Trophoblast cell (in vitro differentiated cells and primary cell): Measurements from ENCODE around the gene CLASP1.

Experiments used
- DNase-seq, 2 donors: peaks; one replicate each; pipeline ENCODE4 v3.0.0-alpha.2; 2016
- H2AFZ ChIP-seq: 2 replicates; pipeline ENCODE4 v1.6.1; 2013; ENCODE audit warnings: low read length, moderate library complexity, mild to moderate bottlenecking; ENCODE audit not compliant: insufficient read depth, poor library complexity
- H2AK5ac ChIP-seq: 2 replicates; pipeline ENCODE4 v1.6.1; 2013; ENCODE audit warnings: mild to moderate bottlenecking, low read length
- H2BK120ac ChIP-seq: 2 replicates; pipeline ENCODE4 v1.6.1; 2013; ENCODE audit warnings: low read length, mild to moderate bottlenecking, moderate library complexity; ENCODE audit not compliant: insufficient read depth, poor library complexity
- H2BK12ac ChIP-seq: 2 replicates; pipeline ENCODE4 v1.6.1; 2013; ENCODE audit warnings: mild to moderate bottlenecking, low read length, moderate library complexity
- H2BK5ac ChIP-seq: 2 replicates; pipeline ENCODE4 v1.6.1; 2013; ENCODE audit warnings: low read length, low read depth, moderate library complexity, mild to moderate bottlenecking; ENCODE audit not compliant: poor library complexity
- H3K14ac ChIP-seq: 2 replicates; pipeline ENCODE4 v1.6.1; 2013; ENCODE audit warnings: mild to moderate bottlenecking, low read length
- H3K18ac ChIP-seq: 2 replicates; pipeline ENCODE4 v1.6.1; 2013; ENCODE audit warnings: mild to moderate bottlenecking, low read length
- H3K23ac ChIP-seq: 2 replicates; pipeline ENCODE4 v1.6.1; 2013; ENCODE audit warnings: low read length
- H3K27ac ChIP-seq: 2 replicates; pipeline ENCODE4 v1.5.1; 2013; ENCODE audit warnings: low read depth, mild to moderate bottlenecking, inconsistent platforms, low read length, moderate library complexity
- H3K27me3 ChIP-seq: 2 replicates; pipeline ENCODE4 v1.6.1; 2013; ENCODE audit warnings: inconsistent platforms, mild to moderate bottlenecking, low read length, moderate library complexity; ENCODE audit not compliant: insufficient read depth
- H3K36me3 ChIP-seq, 2 experiments: 1 replicate in 1 of 2; 2 replicates in 1 of 2; pipeline ENCODE4 v1.6.1; 2013; ENCODE audit warnings: low read length in 2 of 2, mild to moderate bottlenecking in 2 of 2, moderate library complexity in 1 of 2; ENCODE audit not compliant: insufficient read depth in 2 of 2, control insufficient read depth in 1 of 2
- H3K4ac ChIP-seq: 2 replicates; pipeline ENCODE4 v1.6.1; 2013; ENCODE audit warnings: low read depth, mild to moderate bottlenecking, low read length, moderate library complexity
- H3K4me1 ChIP-seq, 2 experiments: 1 replicate in 1 of 2; 2 replicates in 1 of 2; pipeline ENCODE4 v1.6.1; 2013; ENCODE audit warnings: low read length in 2 of 2, mild to moderate bottlenecking in 2 of 2, moderate library complexity in 1 of 2; ENCODE audit not compliant: insufficient read depth in 2 of 2, control insufficient read depth in 1 of 2
- H3K4me2 ChIP-seq: 2 replicates; pipeline ENCODE4 v1.6.1; 2013; ENCODE audit warnings: inconsistent platforms, mild to moderate bottlenecking, low read length, moderate library complexity
- H3K4me3 ChIP-seq: 2 replicates; pipeline ENCODE4 v1.5.1; 2013; ENCODE audit warnings: mild to moderate bottlenecking, low read depth, low read length, inconsistent platforms
- H3K79me1 ChIP-seq: one replicate; pipeline ENCODE4 v1.6.1; 2013; ENCODE audit warnings: low read length
- H3K79me2 ChIP-seq: 2 replicates; pipeline ENCODE4 v1.6.1; 2013; ENCODE audit warnings: low read length, mild to moderate bottlenecking; ENCODE audit not compliant: control insufficient read depth, insufficient read depth, poor library complexity
- H3K9ac ChIP-seq: 2 replicates; pipeline ENCODE4 v1.6.1; 2013; ENCODE audit warnings: mild to moderate bottlenecking, low read length
- H3K9me3 ChIP-seq: 2 replicates; pipeline ENCODE4 v1.6.1; 2013; ENCODE audit warnings: low read depth, mild to moderate bottlenecking, control low read depth, inconsistent platforms, low read length; ENCODE audit not compliant: insufficient read depth
- H4K12ac ChIP-seq: 2 replicates; pipeline ENCODE4 v1.6.1; 2013; ENCODE audit warnings: low read depth, mild to moderate bottlenecking, low read length, moderate library complexity
- H4K8ac ChIP-seq: 2 replicates; pipeline ENCODE4 v1.6.1; 2013; ENCODE audit warnings: low read depth, mild to moderate bottlenecking, low read length, moderate library complexity
- H4K91ac ChIP-seq: one replicate; pipeline ENCODE4 v1.6.1; 2013; ENCODE audit warnings: low read depth, mild to moderate bottlenecking, low read length, moderate library complexity
- WGBS: extraction: QIAGEN DNeasy Blood & Tissue Kit; methylation state at CpG from one replicate; pipeline ENCODE4 v1.1.7; 2013; ENCODE audit warnings: missing lambda C conversion rate; ENCODE audit not compliant: insufficient read length, insufficient coverage; ENCODE audit errors: extremely low coverage; 5-methylcytosine and 5-hydroxymethylcytosine counted together

Gene CLASP1

DNA sequence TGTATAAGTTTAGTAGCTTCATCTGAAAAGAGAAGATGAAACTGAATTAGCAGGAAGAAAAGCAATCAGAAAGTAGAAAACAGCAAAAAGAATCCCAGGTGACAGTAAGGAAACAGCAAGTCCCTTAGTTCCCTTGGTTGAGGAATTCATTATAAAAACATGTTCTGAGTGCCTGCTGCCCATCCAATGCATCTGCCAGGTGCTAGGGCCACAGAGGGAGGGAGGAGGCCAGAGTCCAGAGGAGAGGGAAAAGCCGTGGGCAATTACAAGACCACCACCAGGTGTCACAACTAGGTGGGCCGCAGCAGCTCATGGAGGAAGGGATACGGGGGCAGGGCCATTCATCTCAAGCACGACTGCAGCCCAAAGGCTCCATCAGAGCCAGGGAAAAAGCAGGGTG lies 308.3 kb downstream of the CLASP1 start:
- no peak for DNase-seq
- H3K14ac ChIP-seq: no peak overlapping the region
- no peak overlapping the region for H2BK120ac ChIP-seq
- H3K27me3 ChIP-seq: no peaks in the 10 kb centered on the region
- H3K79me1 ChIP-seq: no peaks in the 10 kb centered on the region
- H3K36me3 ChIP-seq: peaks cover 17 to 30% of the 10 kb centered on the region in 2 experiments
- H2BK5ac ChIP-seq: no peak overlapping the region
- H3K79me2 ChIP-seq: no peaks in the 10 kb centered on the region
- H3K27ac ChIP-seq: no peak overlapping the region
- H3K9ac ChIP-seq: no peak overlapping the region
- H3K9me3 ChIP-seq: no peaks in the 10 kb centered on the region
- no peak overlapping the region for H3K18ac ChIP-seq
- H4K12ac ChIP-seq: no peak overlapping the region
- no peaks in the 10 kb centered on the region for H3K4me1 ChIP-seq
- H2AK5ac ChIP-seq: no peak overlapping the region
- H2BK12ac ChIP-seq: no peak overlapping the region
- no peak overlapping the region for H3K4me3 ChIP-seq
- H3K23ac ChIP-seq: no peak overlapping the region
- H3K4ac ChIP-seq: no peak overlapping the region
- no CpG with 5 or more reads among the region's 4 CpGs for WGBS
- H4K8ac ChIP-seq: no peak overlapping the region
- H3K4me2 ChIP-seq: no peak overlapping the region
- no peak overlapping the region for H4K91ac ChIP-seq
- H2AFZ ChIP-seq: no peak overlapping the region

GRCh38 chr2:121338281-121338680 lies 311.0 kb downstream of the CLASP1 start:
- Histone ChIP-seq H4K8ac (no peak overlapping the region), H3K4me1 (no peaks in the 10 kb centered on the region), H3K79me1 (no peaks in the 10 kb centered on the region), H3K14ac (no peak overlapping the region), H3K4me2 (no peak overlapping the region), H3K36me3 (peaks cover 10 to 25% of the 10 kb centered on the region in 2 experiments), H2AFZ (no peak overlapping the region), H3K4ac (no peak overlapping the region), H2BK120ac (no peak overlapping the region), H3K27me3 (no peaks in the 10 kb centered on the region), H4K91ac (no peak overlapping the region), H3K9ac (no peak overlapping the region), H3K4me3 (no peak overlapping the region), H4K12ac (no peak overlapping the region), H2AK5ac (no peak overlapping the region), H3K9me3 (no peaks in the 10 kb centered on the region), H3K23ac (no peak overlapping the region), H3K27ac (no peak overlapping the region), H3K18ac (no peak overlapping the region), H3K79me2 (no peaks in the 10 kb centered on the region), H2BK12ac (no peak overlapping the region), H2BK5ac (no peak overlapping the region)
- no peak for DNase-seq
- WGBS: no CpG with 5 or more reads among the region's 20 CpGs

DNA sequence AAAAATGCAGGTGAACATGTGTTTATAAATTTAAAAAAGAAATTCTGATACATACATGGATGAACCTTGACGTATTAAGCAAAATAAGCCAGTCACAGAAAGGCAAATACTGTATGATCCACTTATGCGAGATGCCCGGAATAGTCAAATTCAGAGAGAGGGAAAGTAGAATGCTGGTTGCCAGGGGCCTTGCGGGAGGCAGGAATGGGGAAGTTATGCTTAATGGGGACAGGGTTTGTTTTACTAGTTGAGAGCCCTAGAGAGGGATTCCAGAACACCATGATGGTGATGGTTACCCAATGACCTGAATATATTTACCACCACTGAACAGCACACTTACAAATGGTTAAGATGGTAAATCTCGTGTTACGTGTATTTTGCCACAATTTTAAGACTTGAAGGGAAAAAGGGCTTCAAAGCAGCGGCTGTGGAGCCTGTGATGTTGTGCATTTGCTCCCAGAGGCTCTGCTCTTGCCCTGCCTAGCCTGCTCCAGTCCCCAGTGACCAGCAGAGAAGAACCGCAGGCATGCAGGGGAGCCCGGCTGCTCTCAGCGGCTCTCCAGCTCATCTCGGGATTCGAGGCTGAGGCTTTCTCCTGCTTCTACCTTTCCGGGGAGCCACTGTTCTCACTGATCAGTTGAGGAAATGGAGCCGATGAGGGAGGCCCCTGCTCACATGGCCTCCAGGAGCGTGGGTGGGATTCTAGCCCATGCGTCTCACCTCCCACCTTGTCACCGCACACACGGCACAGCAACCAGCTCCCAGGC lies 312.6 kb downstream of the CLASP1 start:
- Histone ChIP-seq H2AFZ (no peak overlapping the region), H3K23ac (no peak overlapping the region), H3K9me3 (no peaks in the 10 kb centered on the region), H4K12ac (no peak overlapping the region), H3K9ac (no peak overlapping the region), H3K4me2 (no peak overlapping the region), H2AK5ac (no peak overlapping the region), H3K4me3 (no peak overlapping the region), H3K14ac (no peak overlapping the region), H3K36me3 (peaks cover 10 to 20% of the 10 kb centered on the region in 2 experiments), H3K79me1 (no peaks in the 10 kb centered on the region), H3K79me2 (no peaks in the 10 kb centered on the region), H3K18ac (no peak overlapping the region), H4K8ac (no peak overlapping the region), H3K27ac (no peak overlapping the region), H3K4me1 (no peaks in the 10 kb centered on the region), H3K4ac (no peak overlapping the region), H4K91ac (no peak overlapping the region), H2BK12ac (no peak overlapping the region), H2BK5ac (no peak overlapping the region), H2BK120ac (no peak overlapping the region), H3K27me3 (no peaks in the 10 kb centered on the region)
- no CpG with 5 or more reads among the region's 18 CpGs for WGBS
- DNase-seq: peak in 1 of 2 donors; percentile 57

- no peaks in the 10 kb centered on the region for H3K79me2 ChIP-seq
- H4K91ac ChIP-seq: no peak overlapping the region
- no peaks in the 10 kb centered on the region for H3K4me1 ChIP-seq
- no CpG with 5 or more reads among the region's 22 CpGs for WGBS
- peaks cover 8 to 18% of the 10 kb centered on the region in 2 experiments for H3K36me3 ChIP-seq
- no peak overlapping the region for H4K12ac ChIP-seq
- no peak overlapping the region for H3K9ac ChIP-seq
- H3K14ac ChIP-seq: no peak overlapping the region
- H3K9me3 ChIP-seq: no peaks in the 10 kb centered on the region
- H2BK120ac ChIP-seq: no peak overlapping the region
- H4K8ac ChIP-seq: no peak overlapping the region
- H2BK5ac ChIP-seq: no peak overlapping the region
- H3K27ac ChIP-seq: no peak overlapping the region
- no peak overlapping the region for H3K23ac ChIP-seq
- no peak overlapping the region for H2AK5ac ChIP-seq
- H3K18ac ChIP-seq: no peak overlapping the region
- no peak overlapping the region for H3K4ac ChIP-seq
- H2AFZ ChIP-seq: no peak overlapping the region
- H3K4me2 ChIP-seq: no peak overlapping the region
- DNase-seq: no peak
- no peak overlapping the region for H3K4me3 ChIP-seq
- no peaks in the 10 kb centered on the region for H3K27me3 ChIP-seq
- no peak overlapping the region for H2BK12ac ChIP-seq
- no peaks in the 10 kb centered on the region for H3K79me1 ChIP-seq
Observed at GRCh38 chr2:121335294-121336290, 313.7 kb downstream of the CLASP1 start.
